Measurements from ENCODE around the gene MPHOSPH9. TPM values are rescaled to one million over a fixed set of nuclear protein-coding genes. Genes with fewer than 3 reads are reported as not detected.

MPHOSPH9 gene
- total and polyA plus RNA-seq, 2 of the 13 experiments (the other 11 are each of a cell fraction or from before 2014, with no cell fraction given): 20.3 to 63.4 TPM

GRCh38 chr12:123150744-123151456, 82.0 kb downstream of the MPHOSPH9 start, which contains the start of gene PITPNM2 (continued):
- no peak for TF ChIP-seq TBX2 (CRISPR knock-in tag; IDR thresholded peaks at IDR 0.05; ENCODE audit: borderline replicate concordance)
- TF ChIP-seq HES4 (CRISPR knock-in tag; IDR thresholded peaks at IDR 0.05; ENCODE audit: borderline replicate concordance): no peak
- TF ChIP-seq HNRNPLL (IDR thresholded peaks at IDR 0.05; ENCODE audit: low read depth, low read length, poor library complexity, severe bottlenecking): peak; percentile 26
- TF ChIP-seq STAT6 (CRISPR knock-in tag; IDR thresholded peaks at IDR 0.05; ENCODE audit: borderline replicate concordance): no peak
- TF ChIP-seq YEATS2 (CRISPR knock-in tag; IDR thresholded peaks at IDR 0.05; ENCODE audit: borderline replicate concordance): no peak
- no peak for TF ChIP-seq BORCS8-MEF2B (CRISPR knock-in tag; IDR thresholded peaks at IDR 0.05)
- TF ChIP-seq NBN (conservative IDR thresholded peaks at IDR 0.05): no peak
- no peak for TF ChIP-seq MEF2D (CRISPR knock-in tag; IDR thresholded peaks at IDR 0.05)
- peak; percentile 7; the same call in 1 of the 2 replicates for TF ChIP-seq ZNF574 (CRISPR knock-in tag; IDR thresholded peaks at IDR 0.05)
- no peak for TF ChIP-seq MED13 (CRISPR knock-in tag; IDR thresholded peaks at IDR 0.05)
- peak; percentile 34; the same call in 1 of the 2 replicates for TF ChIP-seq ZBTB14 (CRISPR knock-in tag; IDR thresholded peaks at IDR 0.05)
- TF ChIP-seq BRD4 (CRISPR knock-in tag; IDR thresholded peaks at IDR 0.05): 0 out of 2 replicates have a peak, but pooled peaks have one; percentile 29
- TF ChIP-seq ZNF329 (CRISPR knock-in tag; IDR thresholded peaks at IDR 0.05; ENCODE audit: low read depth): no peak
- no peak for TF ChIP-seq HOXA7 (CRISPR knock-in tag; IDR thresholded peaks at IDR 0.05)
- no peak for TF ChIP-seq HDAC1 (CRISPR knock-in tag; IDR thresholded peaks at IDR 0.05)
- no peak for TF ChIP-seq CCAR2 (optimal IDR thresholded peaks at IDR 0.05; ENCODE audit: low read depth, low read length)
- no peak for TF ChIP-seq PRMT3 (CRISPR knock-in tag; IDR thresholded peaks at IDR 0.05; ENCODE audit: borderline replicate concordance, low read depth)
- no peak for TF ChIP-seq ARID4A (CRISPR knock-in tag; IDR thresholded peaks at IDR 0.05; ENCODE audit: borderline replicate concordance)
